B cell (primary cell): ENCODE measurements around the gene KIF20B.

Experiments
- CTCF ChIP-seq: fragments of 200-600 bp; IDR thresholded peaks from one replicate; pipeline ENCODE4 v1.8.0; 2022; ENCODE audit warnings: antibody characterized with exemption, mild to moderate bottlenecking
- EZH2 ChIP-seq: IDR thresholded peaks from 2 replicates; pipeline ENCODE4 v1.6.1; 2012; ENCODE audit warnings: borderline replicate concordance, low read depth, mild to moderate bottlenecking, moderate library complexity, low read length; ENCODE audit not compliant: insufficient read depth, poor library complexity, severe bottlenecking

DNA sequence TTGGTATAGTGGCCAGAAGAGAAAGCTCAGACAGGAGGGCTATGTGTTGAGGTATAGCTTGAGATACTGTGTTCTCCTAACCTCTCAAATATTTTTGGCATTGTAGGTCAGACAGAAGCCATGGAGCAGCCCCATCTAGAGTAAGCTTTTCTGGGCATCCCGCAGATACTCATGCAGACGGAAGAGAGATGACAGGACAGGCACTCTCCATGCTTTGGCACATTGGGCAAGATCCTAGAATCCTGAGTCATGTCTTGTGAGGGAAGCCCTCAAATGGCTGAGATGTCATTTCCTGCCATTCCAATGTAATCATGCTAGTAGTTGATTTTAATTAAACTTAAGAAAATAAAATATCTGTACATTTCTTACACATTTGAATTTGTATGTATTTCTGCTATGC, 16.8 kb upstream of the KIF20B start:
- TF ChIP-seq CTCF (no peak), EZH2 (no peak)
